Left kidney (tissue), 2 donors: ENCODE data around the gene FUT9. TPM values are rescaled to one million over a fixed set of nuclear protein-coding genes. Genes with fewer than 3 reads are reported as not detected.

ENCODE experiments used
- DNase-seq: peaks from one replicate; pipeline ENCODE4 v3.0.0-alpha.2; 2013
- polyA plus RNA-seq: library from polyadenylated mRNA; unstranded; fragments of 120-200 nt; gene quantifications from one replicate; pipeline ENCODE4 v1.2.1, GENCODE V29; 2013; ENCODE audit not compliant: insufficient read length

The FUT9 gene
- polyA plus RNA-seq, 1 donor: 7.8 TPM

DNA sequence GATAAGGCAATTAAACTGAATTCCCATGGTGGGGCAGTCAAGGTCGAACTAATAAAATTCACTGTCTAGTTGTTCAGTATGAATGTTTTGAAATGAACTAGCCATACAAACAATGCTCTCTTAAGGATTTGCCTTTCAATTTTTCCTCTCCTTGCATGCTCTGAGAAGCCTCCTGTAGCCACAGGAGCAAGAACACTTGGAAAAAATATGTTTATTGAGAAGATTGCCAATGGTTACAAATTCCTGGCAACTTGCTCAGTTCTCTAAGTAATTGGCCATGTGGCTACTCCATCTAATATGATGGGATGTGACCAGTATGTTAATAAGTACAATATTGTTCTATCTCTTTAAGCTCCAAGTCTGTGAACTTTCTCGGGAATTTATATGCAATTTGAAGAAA is 49.4 kb downstream of the FUT9 start:
- DNase-seq: no peak

DNA sequence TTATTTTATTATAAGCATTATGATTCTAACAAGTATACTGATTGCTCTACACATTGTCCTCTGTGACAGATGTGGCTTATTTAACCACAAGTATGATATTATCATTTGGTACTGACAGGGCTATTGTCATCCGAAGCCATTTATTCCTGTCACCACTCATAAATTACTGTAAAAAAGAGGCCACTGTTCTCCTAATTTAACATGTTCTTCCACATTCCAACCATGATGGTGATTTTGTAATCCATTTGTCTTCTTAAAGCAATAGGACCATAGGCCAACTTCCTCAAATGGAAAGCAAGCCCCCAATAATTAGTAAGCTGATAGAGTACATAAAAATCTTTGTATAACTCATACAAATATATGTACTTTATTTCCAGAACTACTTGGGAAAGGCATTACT is 50.6 kb downstream of the FUT9 start:
- no peak for DNase-seq

DNA sequence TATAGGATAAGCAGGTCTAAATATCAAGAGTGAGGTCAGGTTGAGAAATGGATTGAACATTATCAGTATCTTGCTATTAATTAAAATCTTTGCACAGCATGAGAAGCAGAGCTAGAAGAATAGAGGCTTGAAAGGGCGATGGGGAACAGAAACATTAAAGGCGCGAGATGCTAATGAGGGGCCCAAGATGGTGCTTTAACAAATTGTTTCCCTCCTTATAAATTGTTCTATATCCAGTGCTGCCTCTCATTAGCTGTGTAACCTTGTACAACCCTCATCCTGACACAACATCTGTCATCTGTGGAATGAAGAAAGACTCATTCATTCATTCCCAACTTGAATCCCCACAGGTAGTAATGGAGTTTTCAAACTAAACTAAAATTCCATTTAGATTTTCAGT is 57.8 kb downstream of the FUT9 start:
- DNase-seq: no peak

DNA sequence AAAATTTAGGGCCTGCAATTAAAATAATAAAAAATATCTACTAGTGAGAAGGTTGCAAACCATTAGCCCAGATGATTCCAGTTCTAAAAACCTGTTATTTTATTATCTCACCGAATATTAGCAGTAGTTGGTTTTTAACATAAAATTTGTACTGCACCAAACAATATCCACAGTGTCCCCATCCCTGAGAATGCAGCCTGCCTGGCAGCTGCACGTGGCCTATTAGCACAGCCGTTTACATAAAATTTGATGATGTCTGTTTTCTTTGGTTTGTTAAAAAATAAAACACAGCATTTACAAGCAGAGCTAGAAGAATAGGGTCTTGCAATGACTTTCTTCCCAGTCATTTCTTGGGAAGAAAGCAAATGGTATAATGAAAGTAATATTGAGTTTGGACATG is 58.2 kb downstream of the FUT9 start:
- no peak for DNase-seq

DNA sequence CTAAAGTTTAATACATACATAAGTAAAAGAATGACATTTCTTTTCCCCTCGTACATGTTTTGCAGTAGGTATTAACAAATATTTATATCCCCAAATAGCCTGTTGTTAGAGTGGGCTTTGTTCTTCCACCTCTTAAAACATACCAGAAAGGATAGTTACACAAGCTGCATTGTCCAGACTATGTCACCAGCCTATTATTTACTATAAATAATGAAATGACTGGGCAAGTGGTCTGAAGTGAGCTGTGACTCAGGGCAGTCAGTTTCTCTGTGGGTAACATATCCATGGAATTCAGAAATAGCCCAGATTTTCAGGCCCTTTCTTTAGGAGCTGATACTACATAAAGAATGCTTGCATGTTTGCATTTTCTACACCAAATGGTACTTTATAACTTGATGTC is 60.1 kb downstream of the FUT9 start:
- no peak for DNase-seq

DNA sequence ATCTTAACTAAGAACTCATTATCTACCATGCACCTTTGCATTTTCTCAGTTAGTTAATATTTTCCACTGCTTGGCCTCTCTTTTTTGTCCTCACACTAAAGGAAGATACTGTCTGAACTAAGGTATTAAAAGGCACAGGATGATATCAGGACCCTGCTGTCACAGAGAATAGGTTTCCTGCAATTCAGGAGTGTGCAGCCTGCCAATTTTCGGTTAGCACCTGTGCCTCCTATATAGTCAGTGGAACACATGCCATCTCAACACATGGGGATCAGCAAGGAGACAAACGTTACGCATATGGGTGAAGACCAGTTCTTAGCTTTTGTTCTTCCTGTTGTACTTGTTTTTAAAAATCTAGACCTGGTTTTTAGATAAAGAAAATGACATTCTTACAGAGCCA is 71.0 kb downstream of the FUT9 start:
- no peak for DNase-seq

DNA sequence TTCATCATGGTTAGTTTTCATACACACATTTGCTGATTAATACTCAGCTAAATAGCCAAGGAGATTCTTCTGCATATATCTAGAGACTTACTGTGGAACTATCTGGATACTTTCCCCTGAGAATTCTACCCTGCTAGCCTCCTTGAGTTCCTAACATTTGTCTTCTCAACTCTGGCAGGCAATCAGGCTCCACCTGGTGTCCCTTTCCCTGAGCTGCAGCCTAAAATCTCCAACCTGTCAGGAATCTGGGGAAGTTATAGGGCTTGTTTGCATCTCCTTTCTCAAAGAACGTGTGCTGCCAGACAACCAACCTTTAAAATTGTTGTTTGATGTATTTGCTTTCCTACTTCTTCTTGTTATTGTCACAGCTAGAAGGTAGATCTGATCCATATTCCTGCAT is 73.4 kb downstream of the FUT9 start:
- no peak for DNase-seq

DNA sequence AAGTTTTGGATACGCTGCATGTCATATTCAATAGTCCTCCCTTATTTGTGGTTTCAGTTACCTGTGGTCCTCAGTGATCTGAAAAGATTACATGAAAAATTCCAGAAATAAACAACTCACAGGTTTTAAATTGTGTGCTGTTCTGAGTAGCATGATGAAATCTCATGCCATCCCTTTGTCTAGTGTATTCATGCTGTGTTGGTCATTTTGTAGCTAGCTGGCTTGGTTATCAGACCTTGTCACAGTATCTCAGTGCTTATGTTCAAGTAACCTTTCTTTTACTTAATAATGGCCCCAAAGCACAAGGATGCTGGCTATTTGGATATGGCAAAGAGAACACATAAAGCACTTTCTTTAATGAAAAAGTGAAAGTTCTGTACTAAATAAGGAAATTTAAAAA is 78.3 kb downstream of the FUT9 start:
- DNase-seq: no peak

DNA sequence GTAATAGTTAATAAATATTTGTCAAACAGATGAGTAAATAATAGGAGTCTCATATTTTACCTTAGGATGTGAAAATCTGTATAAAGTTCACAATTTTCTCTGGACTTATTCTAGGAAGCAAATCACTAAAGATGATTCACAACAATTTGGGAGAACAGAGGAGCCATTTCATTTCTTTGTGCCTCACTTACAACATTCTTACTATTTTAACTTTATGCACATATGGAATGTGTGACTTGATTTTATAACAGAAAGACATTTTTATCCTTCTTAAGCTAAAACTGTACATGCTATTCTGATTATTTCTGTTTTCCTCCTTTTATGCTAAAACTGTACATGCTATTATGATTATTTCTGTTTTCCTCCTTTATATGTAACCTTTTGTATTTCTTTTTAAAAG is 83.3 kb downstream of the FUT9 start:
- no peak for DNase-seq

DNA sequence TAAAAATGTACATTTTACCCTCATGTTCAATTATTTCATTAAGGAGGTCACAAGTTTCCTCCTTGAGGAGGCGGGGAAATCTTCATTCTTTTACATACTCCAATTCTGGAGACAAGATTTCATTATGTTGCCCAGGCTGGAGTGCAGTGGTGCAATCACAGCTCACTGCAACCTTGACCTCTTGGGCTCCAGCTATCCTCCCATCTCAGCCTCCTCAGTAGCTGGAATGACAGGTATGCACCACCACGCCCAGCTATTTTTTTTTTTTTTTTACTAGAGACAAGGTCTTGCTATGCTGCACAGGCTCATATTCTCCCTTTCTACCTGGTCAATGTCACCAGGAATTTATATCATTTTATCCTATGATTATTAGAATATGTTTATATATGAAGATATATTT is 85.8 kb downstream of the FUT9 start:
- DNase-seq: no peak

DNA sequence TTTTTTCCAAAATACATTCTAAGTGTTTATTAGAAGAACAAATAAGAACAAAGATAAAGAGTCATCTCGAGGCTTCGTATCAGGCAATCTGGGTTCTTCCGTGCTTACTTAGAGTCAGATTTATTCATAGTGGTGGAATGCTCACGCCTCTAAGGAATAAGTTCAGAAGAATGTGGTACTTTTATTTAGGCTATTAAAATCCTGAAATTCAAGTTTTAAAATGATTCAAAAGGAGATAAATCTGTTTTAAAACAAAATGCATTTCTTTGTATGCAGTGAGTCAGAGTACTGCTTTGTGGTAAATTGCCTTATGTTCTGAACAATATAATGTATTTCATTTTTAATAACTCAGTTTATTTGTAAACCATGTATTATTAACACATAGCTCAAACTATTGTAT is 89.1 kb downstream of the FUT9 start:
- DNase-seq: no peak

DNA sequence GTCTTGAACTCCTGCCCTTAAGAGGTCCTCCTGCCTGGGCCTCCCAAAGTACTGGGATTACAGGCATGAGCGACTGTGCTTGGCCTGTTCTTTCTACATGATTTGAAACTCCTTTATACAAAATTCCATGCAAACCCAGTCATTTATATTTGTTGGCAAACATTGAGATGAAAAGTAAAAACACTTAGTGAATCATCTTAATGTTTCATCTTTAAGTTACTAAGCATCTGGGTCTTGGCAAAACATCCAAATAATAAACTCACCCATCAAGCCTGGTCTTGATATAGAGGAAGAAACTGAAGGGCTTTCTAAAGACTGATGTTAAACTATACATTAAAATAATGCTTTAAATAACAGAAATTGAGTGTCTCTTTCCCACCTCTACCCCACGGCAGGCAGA is 95.1 kb downstream of the FUT9 start:
- DNase-seq: no peak

DNA sequence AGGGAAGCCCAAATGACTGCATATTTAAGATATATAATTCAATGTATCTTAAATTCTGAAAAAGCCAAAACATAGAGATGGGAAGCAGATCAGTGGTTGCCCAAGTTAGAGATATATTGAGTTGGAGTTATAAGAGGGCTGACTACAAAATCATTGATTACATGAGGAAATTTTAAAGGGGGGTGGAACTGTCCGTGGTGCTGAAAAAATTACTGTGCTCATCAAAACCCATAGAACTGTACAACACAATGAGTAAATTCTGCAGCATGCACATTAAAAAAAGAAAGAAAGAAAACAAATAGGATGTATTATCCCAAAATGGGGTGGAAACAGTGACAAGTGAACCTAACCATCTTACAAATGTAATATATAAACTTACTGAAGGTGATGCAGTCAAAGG is 100.9 kb downstream of the FUT9 start:
- DNase-seq: peak; percentile 21

DNA sequence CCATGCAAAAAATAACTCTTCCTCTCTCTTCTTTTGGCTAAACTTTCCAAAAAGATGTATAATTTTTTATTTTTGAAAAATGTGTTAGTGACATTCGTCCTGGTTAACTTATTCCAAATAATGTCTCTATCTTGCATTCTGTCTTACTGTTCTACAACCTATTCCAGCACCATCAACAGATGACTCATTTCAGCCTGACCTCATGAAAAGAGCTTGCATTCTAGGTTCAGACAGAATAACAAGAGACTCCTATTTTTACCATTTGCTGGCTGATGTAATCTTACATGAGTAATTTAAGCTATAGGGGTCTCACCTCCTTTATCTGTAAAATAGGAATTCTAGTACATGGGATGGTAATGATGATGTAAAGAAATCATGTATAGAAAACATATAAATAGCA is 109.0 kb downstream of the FUT9 start:
- DNase-seq: no peak

DNA sequence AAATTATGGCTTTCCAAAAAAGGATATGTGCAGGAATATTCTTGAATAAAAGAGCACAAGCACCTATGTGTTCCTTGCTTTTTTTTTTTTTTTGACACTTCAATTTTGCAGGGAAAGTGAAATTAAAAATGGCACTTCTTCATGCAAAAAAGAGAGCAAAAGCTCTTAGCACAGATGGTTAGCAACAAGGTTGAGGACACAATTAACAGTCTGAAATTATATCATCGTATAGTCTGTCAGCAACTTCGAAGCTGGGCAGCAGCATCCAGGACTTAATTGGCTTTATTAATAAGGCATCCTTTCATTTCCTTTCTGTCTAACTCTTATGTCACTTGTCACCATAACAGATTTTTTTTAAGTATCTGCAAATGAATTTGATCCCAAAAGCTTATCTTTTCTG is 122.6 kb downstream of the FUT9 start:
- no peak for DNase-seq

DNA sequence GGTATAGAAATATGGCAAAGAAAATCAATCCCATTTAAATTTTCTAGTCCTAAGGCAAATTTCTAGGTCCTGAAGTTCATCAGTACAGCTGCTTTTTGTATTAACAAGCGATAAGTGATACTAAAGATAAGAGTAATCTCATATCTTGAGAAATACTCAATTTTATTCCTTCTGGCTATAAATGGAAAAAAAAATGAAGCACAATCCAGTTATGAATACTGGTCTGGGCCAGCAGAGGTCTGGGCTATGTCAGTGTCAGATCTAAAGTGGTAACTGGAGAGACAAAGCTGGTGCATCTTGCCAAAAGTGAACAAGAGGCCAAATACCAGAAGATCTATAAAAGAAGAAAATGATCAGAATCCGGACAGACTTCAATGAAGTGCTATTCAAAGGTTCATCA is 126.4 kb downstream of the FUT9 start:
- DNase-seq: no peak

DNA sequence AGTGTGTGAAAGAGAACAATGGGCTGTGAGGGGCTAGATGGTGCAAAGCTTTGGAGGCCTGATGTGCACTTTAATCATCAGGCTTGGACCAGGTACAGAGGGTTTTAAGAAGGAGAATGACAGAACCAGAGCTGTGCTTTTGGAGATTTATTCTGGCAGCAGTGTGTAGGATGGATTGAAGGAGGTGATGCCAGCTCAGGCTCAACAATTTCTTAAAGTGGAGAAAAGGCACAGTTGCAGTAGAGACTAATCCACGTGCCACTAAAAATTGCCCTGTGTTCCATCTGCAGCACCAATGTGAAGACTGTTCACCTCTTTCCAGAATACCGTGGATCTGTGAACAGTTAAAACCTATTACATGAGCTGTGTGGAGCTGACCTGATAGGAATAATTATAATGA is 134.7 kb downstream of the FUT9 start:
- no peak for DNase-seq

DNA sequence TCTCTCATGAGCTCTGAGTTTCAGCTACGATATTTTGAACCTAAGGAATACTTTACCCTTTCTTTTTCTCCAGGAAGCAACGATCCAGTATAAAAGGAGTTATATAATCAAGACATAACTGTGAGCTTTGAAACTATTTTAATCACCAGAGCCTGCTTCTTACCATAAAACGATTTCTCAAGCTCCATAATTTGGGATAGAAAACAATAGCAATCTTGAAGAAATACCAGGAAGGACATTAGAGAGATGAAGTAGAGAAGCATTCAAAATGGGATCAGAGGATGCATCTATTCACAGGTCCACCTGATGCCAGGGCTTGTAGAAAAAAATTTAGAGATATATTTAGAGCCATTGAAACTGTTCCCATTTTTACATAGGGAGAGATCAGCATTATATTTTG is 135.9 kb downstream of the FUT9 start:
- no peak for DNase-seq

DNA sequence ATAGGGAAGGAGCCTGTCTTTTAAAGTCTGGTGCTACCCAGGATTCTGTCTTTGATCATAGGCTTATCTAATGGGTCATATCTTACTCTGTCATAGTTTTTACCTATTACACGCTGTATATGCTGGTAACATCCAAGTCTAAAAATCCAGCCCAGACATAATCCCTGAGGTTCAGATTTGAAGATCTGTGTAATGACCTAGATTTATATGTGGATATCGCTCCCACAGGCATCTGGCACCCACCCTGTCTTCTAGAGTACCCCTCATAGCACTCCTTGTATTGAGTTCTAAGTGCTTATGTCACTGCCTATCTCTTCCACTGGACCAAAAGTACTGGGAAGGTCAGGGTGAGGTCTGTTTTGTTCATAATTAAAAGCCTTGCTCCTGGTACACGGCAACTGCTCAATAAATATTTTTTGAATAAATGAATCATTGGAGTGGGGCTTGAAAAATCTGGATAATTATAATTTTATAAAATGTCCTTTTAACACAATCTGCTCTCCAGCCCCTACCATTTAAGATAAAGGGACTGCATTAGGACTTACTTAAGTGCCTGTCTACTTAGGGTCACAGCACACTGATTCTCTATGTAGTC is 136.4 kb downstream of the FUT9 start:
- DNase-seq: no peak

DNA sequence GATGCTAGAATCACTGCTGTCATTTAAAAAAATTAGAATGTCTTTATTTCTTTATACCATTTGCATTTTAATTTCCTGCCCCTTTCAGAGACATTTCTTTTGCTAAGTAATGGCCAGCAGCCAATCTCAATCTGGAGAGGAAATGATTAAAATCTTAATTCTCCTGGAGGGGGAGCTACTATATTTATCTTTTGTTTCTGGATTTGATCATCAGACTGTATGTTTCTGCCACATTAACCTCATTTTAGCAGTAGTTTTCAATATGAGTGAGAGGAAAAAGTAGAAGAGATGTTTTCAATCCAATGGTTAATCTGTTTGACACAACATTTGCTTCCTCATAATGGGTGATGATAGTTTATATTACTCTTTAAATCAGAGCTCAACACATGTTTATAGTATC is 138.0 kb downstream of the FUT9 start:
- no peak for DNase-seq

DNA sequence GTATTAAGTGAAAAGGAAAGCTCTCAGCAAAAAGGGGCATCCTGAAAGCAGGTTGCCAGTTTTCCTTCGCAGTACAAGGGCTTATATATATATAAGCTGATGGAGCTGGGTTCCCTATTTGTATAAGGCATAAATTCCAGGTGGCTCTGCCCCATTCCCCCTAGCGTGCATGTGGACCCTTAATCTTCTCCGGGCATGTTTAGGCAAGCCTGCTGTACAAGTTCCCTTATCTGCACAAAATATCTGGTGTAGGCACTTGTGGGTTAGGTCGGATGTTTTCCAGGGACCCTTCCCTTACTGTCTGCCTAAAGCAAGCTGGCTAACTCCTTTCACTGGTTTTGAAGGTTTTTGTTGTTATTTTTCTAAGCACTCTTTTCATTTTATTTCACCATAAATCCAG is 140.7 kb downstream of the FUT9 start:
- DNase-seq: no peak

DNA sequence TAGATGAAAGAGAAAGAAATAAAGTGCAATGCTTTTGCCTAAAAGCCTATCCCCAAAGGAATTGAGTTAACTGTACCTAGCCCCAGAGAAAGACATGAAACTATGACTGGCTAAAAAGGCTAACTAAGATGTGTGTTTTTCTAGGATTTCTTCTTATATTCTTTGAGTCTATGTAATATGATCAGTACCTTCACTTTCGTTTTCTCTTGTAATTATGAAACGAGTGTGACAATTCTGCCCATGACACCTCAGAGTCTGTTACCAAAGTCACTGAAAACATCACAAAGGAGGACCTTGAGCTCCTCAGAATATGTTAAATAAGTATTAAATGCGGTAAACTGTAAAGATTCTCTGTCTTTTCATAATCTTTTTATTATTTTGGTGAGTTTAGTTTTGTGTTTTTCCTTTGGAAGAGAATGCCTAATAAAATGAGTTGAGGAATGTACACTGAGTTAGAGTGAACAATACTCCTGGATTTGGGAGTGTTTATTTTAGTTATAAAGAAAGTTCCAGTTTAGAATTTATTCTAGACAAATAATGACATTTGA is 141.3 kb downstream of the FUT9 start:
- no peak for DNase-seq

DNA sequence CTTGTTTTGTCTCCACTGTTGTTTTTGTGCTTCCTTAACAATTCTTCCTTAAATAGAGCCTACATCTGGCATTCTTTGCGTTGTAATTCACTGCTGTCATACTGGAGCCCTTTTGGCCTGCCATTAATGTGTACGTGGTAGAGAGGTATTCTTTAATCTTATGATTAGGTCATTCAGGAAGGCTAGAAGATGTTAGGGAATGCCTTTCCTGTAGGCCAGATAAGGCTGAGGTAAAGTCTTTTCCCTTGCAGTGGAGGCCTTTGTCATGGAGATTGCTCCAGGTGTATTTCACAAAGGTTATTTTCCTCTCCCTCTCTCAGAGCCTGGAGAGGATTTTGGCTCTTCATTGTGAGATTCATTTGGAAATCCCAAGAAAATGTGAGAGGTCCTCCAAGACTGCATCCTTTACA is 146.9 kb downstream of the FUT9 start:
- no peak for DNase-seq

DNA sequence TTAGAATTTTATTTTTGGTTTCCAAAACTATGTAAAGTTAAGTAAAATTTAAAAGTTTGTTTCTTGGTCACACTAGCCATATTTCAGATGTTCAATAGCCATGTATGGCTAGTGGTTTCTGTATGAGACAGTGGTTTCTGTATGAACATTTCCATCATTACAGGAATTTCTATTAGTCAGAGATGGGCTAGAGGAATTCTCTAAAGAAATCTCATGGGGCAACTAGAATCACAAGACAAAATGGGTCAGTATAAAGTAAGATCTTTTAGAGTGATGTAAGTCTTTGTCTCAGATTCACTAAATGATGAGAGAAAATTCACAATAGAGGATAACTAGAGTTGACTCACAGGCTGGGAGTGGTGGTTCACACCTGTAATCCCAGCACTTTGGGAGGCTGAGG is 149.0 kb downstream of the FUT9 start:
- no peak for DNase-seq

DNA sequence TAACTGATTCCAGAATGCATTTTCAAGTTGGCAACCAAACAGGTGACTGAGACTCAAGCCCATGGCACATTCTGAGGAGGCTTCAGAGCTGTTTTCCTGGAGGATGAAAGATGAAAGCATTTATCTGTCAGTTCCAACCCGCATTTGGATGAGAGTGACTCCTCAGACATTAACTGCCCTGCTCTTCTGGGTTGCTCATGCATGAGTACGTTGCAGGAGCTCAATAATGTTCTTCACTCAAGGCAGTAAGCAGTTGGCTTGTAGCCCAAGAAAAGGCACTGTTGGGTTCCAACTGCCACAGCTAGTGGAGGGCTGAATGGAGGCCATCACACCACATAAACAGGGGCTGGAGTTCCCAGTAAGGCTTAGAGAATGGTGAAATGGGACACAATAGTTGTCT is 155.3 kb downstream of the FUT9 start:
- no peak for DNase-seq
